HUES64 (cell line): ENCODE data around the gene CYB5A.

Experiments used
- H3K27ac ChIP-seq: 2 replicates; pipeline ENCODE4 v1.7.0; 2013; ENCODE audit warnings: low read depth, low read length, inconsistent platforms
- H3K27me3 ChIP-seq: 2 replicates; pipeline ENCODE4 v1.6.1; 2013; ENCODE audit warnings: mild to moderate bottlenecking, low read length; ENCODE audit not compliant: insufficient read depth
- H3K36me3 ChIP-seq: 2 replicates; pipeline ENCODE4 v1.6.1; 2013; ENCODE audit warnings: mild to moderate bottlenecking, low read length; ENCODE audit not compliant: insufficient read depth
- H3K4me1 ChIP-seq: 2 replicates; pipeline ENCODE4 v1.6.1; 2013; ENCODE audit warnings: mild to moderate bottlenecking, low read length, moderate library complexity; ENCODE audit not compliant: insufficient read depth
- H3K4me3 ChIP-seq: 2 replicates; pipeline ENCODE4 v1.5.1; 2013; ENCODE audit warnings: mild to moderate bottlenecking, low read length, moderate library complexity
- H3K9ac ChIP-seq: 2 replicates; pipeline ENCODE4 v1.6.1; 2013; ENCODE audit warnings: mild to moderate bottlenecking, low read depth, low read length
- H3K9me3 ChIP-seq: 2 replicates; pipeline ENCODE4 v1.6.1; 2013; ENCODE audit warnings: low read depth, low read length; ENCODE audit not compliant: insufficient read depth
- WGBS: fragments of 150-250, 120-280 bp; methylation state at CpG from one replicate; pipeline ENCODE4 v1.1.7; 2013; ENCODE audit warnings: missing lambda C conversion rate; 5-methylcytosine and 5-hydroxymethylcytosine counted together

The CYB5A gene

DNA sequence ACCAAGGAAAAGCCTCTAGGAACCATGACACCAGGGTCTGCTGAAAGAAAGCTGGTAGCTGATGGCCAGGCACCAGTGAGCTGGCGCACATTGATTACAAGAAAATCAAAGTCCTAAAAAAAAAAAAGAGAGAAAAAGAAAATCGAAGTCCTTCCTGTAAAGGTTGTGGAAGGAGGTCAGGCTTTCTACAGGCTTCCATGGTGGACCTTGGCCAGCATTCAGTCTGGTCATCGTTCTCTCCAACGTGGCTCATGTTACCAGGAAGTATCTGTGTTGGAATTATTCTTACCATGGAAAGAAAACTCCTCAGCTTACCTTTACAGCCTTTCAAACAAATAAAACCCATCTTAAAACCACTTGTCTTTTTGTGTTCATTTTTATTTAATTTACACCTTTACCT is 65.6 kb downstream of the CYB5A start:
- Histone ChIP-seq H3K36me3 (no peaks in the 10 kb centered on the region), H3K9me3 (no peaks in the 10 kb centered on the region), H3K27me3 (no peaks in the 10 kb centered on the region), H3K4me1 (no peaks in the 10 kb centered on the region), H3K4me3 (no peak overlapping the region), H3K9ac (no peak overlapping the region), H3K27ac (no peak overlapping the region)
- WGBS, result 98% methylated on average over 4 of the region's 4 CpGs

DNA sequence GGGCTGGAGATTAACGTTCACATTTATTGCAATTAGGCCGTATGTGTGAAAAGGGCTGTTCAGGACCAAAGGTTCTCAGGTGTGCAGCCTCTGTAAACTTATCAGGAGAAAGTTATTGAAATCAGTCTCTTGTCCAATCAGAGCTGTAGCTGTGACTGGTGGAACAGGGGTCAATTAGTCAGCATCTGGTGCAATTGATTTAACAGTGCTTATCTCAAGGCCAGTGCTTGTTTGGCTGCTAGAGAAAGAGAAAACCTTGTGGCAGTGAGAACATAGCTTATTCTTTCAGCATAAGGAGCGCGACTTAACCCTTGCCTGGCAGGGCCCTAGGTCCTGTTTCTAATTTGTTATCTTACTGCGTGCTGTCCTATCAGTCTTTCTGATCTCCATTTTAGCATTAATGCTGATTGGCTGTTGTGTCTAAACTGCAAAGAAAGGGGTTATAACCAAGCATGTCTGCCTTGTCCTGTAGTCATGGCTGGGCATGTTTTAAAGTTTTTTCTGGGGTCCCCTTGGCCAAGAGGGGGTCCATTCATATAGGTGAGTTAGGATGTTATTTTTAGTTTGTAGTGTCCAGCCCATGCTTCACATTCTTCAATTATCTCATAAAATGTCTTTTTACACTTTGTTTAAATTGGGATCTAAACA is 66.4 kb downstream of the CYB5A start:
- H3K27ac ChIP-seq, result no peak overlapping the region
- 89% methylated on average over 5 of the region's 5 CpGs for WGBS
- H3K27me3 ChIP-seq, result no peaks in the 10 kb centered on the region
- H3K9me3 ChIP-seq, result no peaks in the 10 kb centered on the region
- H3K4me1 ChIP-seq, result no peaks in the 10 kb centered on the region
- no peaks in the 10 kb centered on the region for H3K36me3 ChIP-seq
- H3K9ac ChIP-seq, result no peak overlapping the region
- no peak overlapping the region for H3K4me3 ChIP-seq

DNA sequence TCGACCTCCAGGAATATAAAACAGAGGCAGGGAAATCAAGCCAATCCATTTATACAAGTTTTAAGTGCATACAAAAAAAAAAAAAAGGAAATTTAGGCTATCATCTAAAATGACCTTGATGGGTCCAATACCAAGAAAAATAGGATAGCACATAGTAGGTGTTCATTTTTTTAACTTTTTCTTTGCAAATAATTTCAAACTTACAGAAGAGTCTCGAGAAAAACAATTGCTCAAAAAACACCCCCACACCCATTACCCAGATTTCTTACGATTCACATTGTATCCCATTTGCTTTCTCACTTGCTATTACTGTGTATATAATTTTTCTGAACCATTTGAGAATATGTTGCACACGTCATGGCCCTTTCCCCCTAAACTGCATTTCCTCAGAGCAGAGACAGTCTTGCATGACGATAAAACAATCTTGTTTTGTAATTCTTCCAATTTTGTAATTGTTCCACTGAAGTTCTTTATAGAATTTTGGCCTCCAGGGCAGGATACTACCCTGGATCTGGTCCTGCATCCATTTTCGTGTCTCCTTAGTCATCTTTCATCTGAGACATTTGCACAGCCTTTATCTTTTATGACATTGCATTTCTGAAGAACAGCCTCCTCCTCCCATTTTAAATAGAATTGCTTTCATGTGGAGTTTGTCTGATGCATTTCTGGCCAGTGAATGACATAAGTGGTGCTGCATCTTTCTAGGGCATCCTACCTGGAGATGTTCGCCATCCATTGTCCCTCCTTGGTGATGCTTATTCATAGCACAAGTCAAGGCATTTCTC is 68.9 kb downstream of the CYB5A start:
- Histone ChIP-seq H3K9me3 (no peaks in the 10 kb centered on the region), H3K27ac (no peak overlapping the region), H3K4me1 (no peaks in the 10 kb centered on the region), H3K9ac (no peak overlapping the region), H3K4me3 (no peak overlapping the region), H3K36me3 (no peaks in the 10 kb centered on the region), H3K27me3 (no peaks in the 10 kb centered on the region)
- WGBS, result 96% methylated on average over 7 of the region's 7 CpGs

DNA sequence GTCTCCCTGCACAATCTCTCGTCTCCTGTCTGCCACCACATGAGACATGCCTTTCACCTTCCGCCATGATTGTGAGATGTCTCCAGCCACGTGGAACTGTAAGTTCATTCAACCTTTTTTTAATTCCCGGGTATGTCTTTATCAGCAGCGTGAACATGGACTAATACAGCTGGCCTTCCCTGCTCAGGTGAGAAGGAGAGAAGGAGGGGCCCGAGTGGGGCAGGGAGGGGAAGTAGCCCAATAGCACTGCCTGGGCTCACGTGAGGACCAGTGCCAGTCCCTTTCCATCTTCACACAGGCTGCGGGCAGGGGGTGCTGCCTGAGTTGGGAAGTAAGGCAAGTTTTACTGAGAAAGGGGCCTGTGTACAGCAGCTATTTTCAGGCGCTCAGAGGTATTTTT is 70.7 kb downstream of the CYB5A start:
- 95% methylated on average over 8 of the region's 9 CpGs for WGBS
- H3K9me3 ChIP-seq, result no peaks in the 10 kb centered on the region

DNA sequence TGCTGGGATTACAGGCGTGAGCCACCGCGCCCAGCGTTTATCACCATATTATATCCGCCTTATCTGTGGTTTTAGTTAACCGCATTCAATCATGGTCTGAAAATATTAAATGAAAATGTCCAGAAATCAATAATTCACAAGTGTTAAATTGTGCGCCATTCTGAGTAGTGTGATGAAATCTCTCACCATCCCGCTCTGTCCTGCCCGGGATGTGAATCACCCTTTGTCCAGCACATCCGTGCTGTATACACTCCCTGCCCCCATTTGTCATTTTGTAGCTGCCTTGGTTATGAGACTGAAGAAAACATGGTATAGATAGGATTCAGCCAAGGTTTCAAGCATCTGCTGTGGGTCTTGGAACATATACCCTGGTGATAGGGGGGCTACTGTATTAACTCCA is 72.7 kb downstream of the CYB5A start:
- WGBS, result 97% methylated on average over 9 of the region's 10 CpGs
- Histone ChIP-seq H3K4me1 (no peaks in the 10 kb centered on the region), H3K9ac (no peak overlapping the region), H3K27ac (no peak overlapping the region), H3K27me3 (no peaks in the 10 kb centered on the region), H3K9me3 (no peaks in the 10 kb centered on the region), H3K36me3 (no peaks in the 10 kb centered on the region), H3K4me3 (no peak overlapping the region)

More for the DNA sequence above, 70.7 kb downstream of the CYB5A start:
- Histone ChIP-seq H3K4me1 (no peaks in the 10 kb centered on the region), H3K27ac (no peak overlapping the region), H3K36me3 (no peaks in the 10 kb centered on the region), H3K9ac (no peak overlapping the region), H3K4me3 (no peak overlapping the region), H3K27me3 (no peaks in the 10 kb centered on the region)

DNA sequence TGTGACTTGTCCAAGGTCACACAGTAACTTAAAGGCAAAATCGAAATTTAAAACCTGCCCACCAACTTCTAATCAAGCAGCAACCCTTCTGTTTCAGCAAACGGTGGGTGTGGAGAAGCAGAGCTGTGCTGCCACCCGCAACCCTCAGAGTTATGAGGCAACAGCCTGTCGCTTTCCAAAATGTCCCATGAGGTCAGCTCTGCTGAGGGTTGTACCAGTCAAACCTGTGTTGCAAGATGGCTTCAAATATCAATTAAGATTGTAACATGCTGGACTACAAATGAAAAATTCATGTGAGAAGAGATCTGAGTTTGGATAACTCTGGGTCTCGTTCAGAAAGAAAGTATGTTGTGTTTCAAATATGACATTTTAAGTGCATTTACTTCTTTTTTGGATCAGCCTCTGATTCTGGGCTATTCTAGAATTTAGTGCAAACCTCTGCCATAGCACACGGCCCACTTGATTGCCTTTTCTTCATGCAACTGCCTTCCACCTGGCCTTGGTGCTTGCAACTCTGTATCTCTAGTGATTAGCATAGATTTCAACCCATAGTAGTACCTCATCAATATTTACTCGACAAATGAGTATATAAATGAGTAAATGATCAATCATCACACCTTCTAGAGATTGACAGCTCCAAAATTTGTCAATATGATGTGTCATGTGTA is 74.2 kb downstream of the CYB5A start:
- no peak overlapping the region for H3K4me3 ChIP-seq
- H3K27me3 ChIP-seq, result no peaks in the 10 kb centered on the region
- H3K27ac ChIP-seq, result no peak overlapping the region
- no peak overlapping the region for H3K9ac ChIP-seq
- no peaks in the 10 kb centered on the region for H3K4me1 ChIP-seq
- H3K9me3 ChIP-seq, result no peaks in the 10 kb centered on the region
- no peaks in the 10 kb centered on the region for H3K36me3 ChIP-seq
- 88% methylated on average over 6 of the region's 7 CpGs for WGBS

DNA sequence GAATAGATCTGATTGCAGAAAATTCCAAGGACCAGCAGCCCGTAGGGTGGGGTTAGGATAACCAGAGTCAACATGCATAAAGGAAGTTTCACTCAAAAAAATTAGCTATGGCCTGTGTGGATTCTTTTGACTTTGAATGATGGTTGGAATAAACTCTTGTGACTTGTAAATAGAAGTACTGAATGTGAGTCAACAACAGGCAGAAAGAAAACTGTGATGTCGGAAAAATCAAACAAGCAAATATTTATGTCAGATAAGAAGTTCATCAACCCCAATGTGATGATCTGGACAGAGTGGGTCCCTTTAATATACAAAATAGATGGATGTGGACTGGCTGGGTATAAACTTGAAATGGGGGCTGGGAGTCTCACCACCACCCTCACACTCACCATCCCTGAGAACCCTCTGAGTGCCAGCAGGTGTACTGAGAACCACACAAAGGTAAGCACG is 75.1 kb downstream of the CYB5A start:
- Histone ChIP-seq H3K4me3 (no peak overlapping the region), H3K9me3 (no peaks in the 10 kb centered on the region), H3K27ac (no peak overlapping the region), H3K27me3 (no peaks in the 10 kb centered on the region), H3K4me1 (no peaks in the 10 kb centered on the region), H3K36me3 (no peaks in the 10 kb centered on the region), H3K9ac (no peak overlapping the region)
- 96% methylated on average over 3 of the region's 3 CpGs for WGBS

DNA sequence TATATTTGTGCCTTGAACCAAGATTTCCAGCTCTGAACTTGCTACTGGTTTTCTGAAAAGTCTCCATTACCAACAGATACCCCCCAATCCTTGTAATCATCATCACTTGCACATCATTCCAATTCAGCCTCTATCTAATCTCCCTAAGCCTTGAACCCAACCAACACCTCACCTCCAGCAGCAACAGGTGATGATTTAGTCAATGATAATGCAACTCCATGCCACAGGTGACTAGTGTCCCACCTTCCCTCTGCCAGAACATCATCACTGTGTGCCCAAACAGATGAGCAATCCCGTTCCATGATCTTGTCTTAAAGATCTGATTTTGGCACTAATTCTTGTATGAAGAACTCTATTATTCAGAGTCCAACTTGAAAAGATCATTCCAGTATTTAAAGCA is 75.9 kb downstream of the CYB5A start:
- no peaks in the 10 kb centered on the region for H3K27me3 ChIP-seq
- no peak overlapping the region for H3K9ac ChIP-seq
- no peaks in the 10 kb centered on the region for H3K4me1 ChIP-seq
- WGBS, result 94% methylated on average over 1 of the region's 1 CpG
- no peaks in the 10 kb centered on the region for H3K36me3 ChIP-seq
- no peak overlapping the region for H3K27ac ChIP-seq
- no peaks in the 10 kb centered on the region for H3K9me3 ChIP-seq
- no peak overlapping the region for H3K4me3 ChIP-seq

DNA sequence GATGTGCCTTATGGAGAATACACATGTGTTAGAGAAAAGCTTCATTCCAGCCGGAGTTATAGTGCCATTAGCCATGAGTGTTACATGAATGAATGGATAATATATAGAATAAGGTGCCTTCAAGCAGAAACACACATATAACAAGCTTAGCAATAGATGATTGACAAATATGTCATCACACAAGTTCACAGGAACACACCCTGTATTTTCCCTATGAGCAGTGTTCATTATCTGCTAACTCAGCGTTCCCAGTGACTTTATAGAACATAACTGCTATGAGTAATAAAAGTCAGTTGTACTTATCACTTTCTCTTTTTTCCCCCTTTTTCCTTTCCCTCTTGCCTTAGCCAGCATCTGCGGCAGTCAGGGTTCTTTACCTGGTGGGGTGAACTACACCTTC is 78.3 kb downstream of the CYB5A start:
- Histone ChIP-seq H3K4me1 (no peaks in the 10 kb centered on the region), H3K9me3 (no peaks in the 10 kb centered on the region), H3K27ac (no peak overlapping the region), H3K4me3 (no peak overlapping the region), H3K27me3 (no peaks in the 10 kb centered on the region), H3K9ac (no peak overlapping the region), H3K36me3 (no peaks in the 10 kb centered on the region)
- 96% methylated on average over 2 of the region's 3 CpGs for whole genome bisulfite sequencing

DNA sequence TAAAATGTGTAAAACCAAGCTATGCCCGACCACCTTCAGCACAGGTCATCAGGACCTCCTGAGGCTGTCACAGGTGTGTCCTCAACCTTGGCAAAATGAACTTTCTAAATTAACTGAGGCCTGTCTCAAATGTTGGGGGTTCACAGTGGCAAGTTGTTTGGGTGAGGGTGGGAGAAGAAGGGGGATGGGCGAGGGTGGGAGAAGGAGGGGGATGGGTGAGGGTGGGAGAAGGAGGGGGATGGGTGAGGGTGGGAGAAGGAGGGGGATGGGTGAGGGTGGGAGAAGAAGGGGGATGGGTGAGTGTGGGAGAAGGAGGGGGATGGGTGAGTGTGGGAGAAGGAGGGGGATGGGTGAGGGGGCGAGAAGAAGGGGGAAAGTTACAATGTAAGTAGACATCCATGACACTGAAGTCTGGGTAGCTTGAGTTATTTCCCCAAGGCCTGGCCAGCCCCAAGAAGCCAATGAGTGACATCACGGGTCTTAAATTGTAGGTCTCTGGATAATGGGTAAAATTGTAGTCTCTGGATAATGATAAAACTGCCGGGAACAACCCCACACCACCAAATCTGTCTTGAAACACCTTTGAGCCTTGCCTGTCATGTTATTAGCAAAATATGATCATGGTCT is 87.1 kb downstream of the CYB5A start:
- WGBS, result 85% methylated on average over 4 of the region's 5 CpGs
- H3K4me3 ChIP-seq, result no peak overlapping the region
- no peak overlapping the region for H3K9ac ChIP-seq
- no peaks in the 10 kb centered on the region for H3K27me3 ChIP-seq
- H3K27ac ChIP-seq, result no peak overlapping the region
- no peaks in the 10 kb centered on the region for H3K4me1 ChIP-seq
- H3K36me3 ChIP-seq, result no peaks in the 10 kb centered on the region
- no peaks in the 10 kb centered on the region for H3K9me3 ChIP-seq

DNA sequence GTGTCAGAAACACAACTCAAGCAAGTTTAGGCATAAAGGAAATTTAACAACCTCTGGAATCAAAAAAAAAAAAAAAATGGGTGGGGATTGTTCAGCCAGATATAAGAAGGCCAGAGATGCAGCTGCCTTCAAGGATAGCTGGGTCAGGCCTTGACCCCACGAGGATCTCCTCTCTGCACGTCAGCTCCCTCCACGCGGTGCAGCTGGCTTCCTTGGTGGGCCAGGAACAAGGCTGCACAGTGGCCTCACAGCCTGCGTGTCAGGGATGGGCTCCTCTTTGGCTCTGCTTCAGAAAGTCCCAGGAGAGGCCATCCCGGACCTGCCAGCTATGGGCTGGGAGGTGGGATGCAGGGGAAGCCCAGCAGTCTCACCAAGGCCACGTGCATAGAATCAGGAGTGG is 88.0 kb downstream of the CYB5A start:
- Histone ChIP-seq H3K27ac (no peak overlapping the region), H3K27me3 (no peaks in the 10 kb centered on the region), H3K9ac (no peak overlapping the region), H3K4me1 (no peaks in the 10 kb centered on the region), H3K4me3 (no peak overlapping the region), H3K36me3 (no peaks in the 10 kb centered on the region), H3K9me3 (no peaks in the 10 kb centered on the region)
- WGBS, result 82% methylated on average over 7 of the region's 7 CpGs
